Natural killer cell (primary cell): ENCODE data around the gene ESR1. TPM values are rescaled to one million over a fixed set of nuclear protein-coding genes. Genes with fewer than 3 reads are reported as not detected.

Source experiments
- ATAC-seq, 3 donors: fragments of 150-1000 bp in 2 of 3; fragments of 200-7000 bp in 1 of 3; cut with Tn5 transposase; 1 replicate in 1 of 3; 2 replicates in 2 of 3; pipeline ENCODE4 v1.10.0; 2021; ENCODE audit warnings: mild to moderate bottlenecking in 2 of 3, moderate library complexity in 2 of 3
- DNase-seq, 2 donors: peaks; one replicate each; pipeline versions ENCODE4 v3.0.0 to v3.0.0-alpha.2; 2013 to 2021; ENCODE audit warnings: mixed read lengths in 1 of 2
- H3K27ac ChIP-seq: one replicate; pipeline ENCODE4 v1.5.1; 2013; ENCODE audit warnings: mild to moderate bottlenecking, low read length
- H3K27me3 ChIP-seq: one replicate; pipeline ENCODE4 v1.6.1; 2013; ENCODE audit warnings: low read length; ENCODE audit not compliant: control insufficient read depth, insufficient read depth
- H3K36me3 ChIP-seq: one replicate; pipeline ENCODE4 v1.6.1; 2013; ENCODE audit warnings: low read length; ENCODE audit not compliant: control insufficient read depth, insufficient read depth
- H3K4me1 ChIP-seq: one replicate; pipeline ENCODE4 v1.6.1; 2013; ENCODE audit warnings: low read length; ENCODE audit not compliant: control insufficient read depth, insufficient read depth
- H3K4me3 ChIP-seq: one replicate; pipeline ENCODE4 v1.5.1; 2013; ENCODE audit warnings: low read length
- H3K9me3 ChIP-seq: one replicate; pipeline ENCODE4 v1.6.1; 2013; ENCODE audit warnings: low read length; ENCODE audit not compliant: control insufficient read depth, insufficient read depth
- H3K27ac Mint-ChIP-seq, 2 donors: one replicate each; pipeline ENCODE4 v1.8.0; 2022; ENCODE audit warnings: mild to moderate bottlenecking in 2 of 2, mixed read lengths in 2 of 2, moderate library complexity in 1 of 2
- H3K27me3 Mint-ChIP-seq, 2 donors: one replicate each; pipeline ENCODE4 v1.8.0; 2022; ENCODE audit warnings: low read depth in 2 of 2, mixed read lengths in 2 of 2
- H3K36me3 Mint-ChIP-seq: one replicate; pipeline ENCODE4 v1.8.0; 2022; ENCODE audit warnings: mixed read lengths
- H3K4me1 Mint-ChIP-seq, 2 donors: one replicate each; pipeline ENCODE4 v1.8.0; 2022; ENCODE audit warnings: mixed read lengths in 2 of 2
- H3K4me3 Mint-ChIP-seq: one replicate; pipeline ENCODE4 v1.8.0; 2022; ENCODE audit warnings: mild to moderate bottlenecking, moderate library complexity, mixed read lengths
- H3K9me3 Mint-ChIP-seq, 2 donors: one replicate each; pipeline ENCODE4 v1.8.0; 2022; ENCODE audit warnings: mixed read lengths in 2 of 2
- CTCF ChIP-seq: fragments of 200-600 bp; IDR thresholded peaks from one replicate; pipeline ENCODE4 v1.8.0; 2022; ENCODE audit warnings: antibody characterized with exemption
- WGBS: methylation state at CpG from one replicate; pipeline ENCODE4 v1.1.7; 2013; ENCODE audit warnings: missing lambda C conversion rate; ENCODE audit not compliant: insufficient coverage; 5-methylcytosine and 5-hydroxymethylcytosine counted together
- intact Hi-C: fragments of 100-400 bp; cut with micrococcal nuclease; formaldehyde crosslinking; loops from one replicate; pipeline ENCODE4 v1.14.2; 2022
- total RNA-seq, 4 donors: library from RNA; stranded (reverse); fragments of 120-200 nt in 1 of 4; gene quantifications; one replicate each; pipeline versions ENCODE4 v1.2.3 to v1.2.4, GENCODE V29; 2013 to 2022

Gene ESR1
- total RNA-seq, 3 donors from 2014 or later (not counting 1 experiment from before 2014, with no cell fraction given) = 0.11 to 0.64 (median 0.60) TPM

DNA sequence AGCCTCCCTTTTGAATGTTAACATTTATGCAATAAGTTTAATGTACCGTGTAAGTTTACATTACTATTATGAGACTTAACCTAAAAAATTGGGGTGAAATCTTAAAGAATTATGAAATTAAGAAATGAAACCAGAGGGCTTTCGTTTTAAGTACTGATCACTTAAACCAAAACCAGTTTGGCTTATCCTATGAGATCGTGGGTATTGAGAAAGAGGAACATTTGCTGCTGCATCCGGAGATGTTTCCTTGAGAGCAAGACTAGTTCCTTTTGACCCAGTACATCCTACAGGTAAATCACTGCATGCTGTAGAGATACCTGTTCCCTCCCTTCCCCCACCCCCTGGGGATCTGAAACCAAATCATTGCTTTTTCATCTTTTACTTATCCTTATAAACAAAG is 201.3 kb downstream of the ESR1 start:
- no peak overlapping the region for H3K4me3 ChIP-seq
- no peaks in the 10 kb centered on the region for H3K27me3 ChIP-seq
- Mint-ChIP-seq H3K27ac (no peak overlapping the region), H3K27me3 (peaks cover 10% of the 10 kb centered on the region in 2 donors), H3K9me3 (no peaks in the 10 kb centered on the region), H3K36me3 (no peaks in the 10 kb centered on the region), H3K4me1 (no peaks in the 10 kb centered on the region), H3K4me3 (no peak overlapping the region)
- TF ChIP-seq CTCF = no peak
- no peak overlapping the region for H3K27ac ChIP-seq
- DNase-seq (no peak), ATAC-seq (no peak)
- 58% methylated on average over 3 of the region's 4 CpGs for WGBS
- H3K4me1 ChIP-seq = no peaks in the 10 kb centered on the region
- no peaks in the 10 kb centered on the region for H3K36me3 ChIP-seq
- no peaks in the 10 kb centered on the region for H3K9me3 ChIP-seq
- intact Hi-C loops = no loop called here

DNA sequence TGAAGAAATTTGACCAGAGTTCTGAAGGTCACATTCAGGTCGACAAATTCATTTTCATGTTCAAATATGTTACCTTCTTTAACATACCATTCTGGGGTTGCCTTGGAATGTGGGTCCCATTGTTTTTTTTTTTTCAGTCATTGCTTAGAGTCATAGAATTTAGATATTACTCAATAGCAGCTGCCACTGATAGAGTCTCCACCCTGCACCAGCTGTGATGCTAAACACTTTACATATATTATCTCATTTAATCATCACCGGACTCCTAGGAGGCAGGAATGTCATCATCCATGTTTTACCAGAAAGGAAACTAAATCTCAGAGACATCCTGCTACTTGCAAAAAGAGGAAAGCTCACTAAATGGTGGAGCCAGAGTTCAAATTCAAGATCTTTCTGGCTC is 204.7 kb downstream of the ESR1 start:
- Histone ChIP-seq H3K27ac (no peak overlapping the region), H3K9me3 (no peaks in the 10 kb centered on the region), H3K4me3 (no peak overlapping the region), H3K36me3 (no peaks in the 10 kb centered on the region), H3K27me3 (no peaks in the 10 kb centered on the region), H3K4me1 (no peaks in the 10 kb centered on the region)
- Mint-ChIP-seq H3K9me3 (peaks cover 3 to 5% of the 10 kb centered on the region in 2 donors), H3K36me3 (no peaks in the 10 kb centered on the region), H3K27me3 (peaks cover 10% of the 10 kb centered on the region in 2 donors), H3K4me1 (no peaks in the 10 kb centered on the region), H3K4me3 (no peak overlapping the region), H3K27ac (no peak overlapping the region)
- intact Hi-C loops = no loop called here
- ATAC-seq (no peak), DNase-seq (no peak)
- 88% methylated on average over 1 of the region's 2 CpGs for WGBS
- TF ChIP-seq CTCF = no peak

DNA sequence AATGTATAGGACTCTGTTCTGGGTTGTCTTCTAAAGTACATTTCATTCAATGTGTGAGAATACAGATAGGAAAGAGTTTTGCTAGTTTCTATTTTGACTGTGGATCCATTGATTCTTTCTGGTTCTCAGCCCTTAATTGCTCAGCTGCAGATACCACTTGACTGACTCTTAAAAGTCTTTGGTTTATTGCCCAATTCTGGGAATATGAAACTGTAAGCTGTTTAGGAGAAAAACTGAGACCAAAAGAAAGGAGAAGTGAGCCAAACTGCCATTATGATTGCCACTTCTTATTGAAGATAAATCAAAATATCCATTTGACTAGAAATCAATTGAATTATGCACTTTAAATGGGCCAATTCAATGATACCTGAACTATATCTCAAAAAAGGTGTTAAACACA is 211.4 kb downstream of the ESR1 start:
- intact Hi-C loops = no loop called here
- DNase-seq (no peak), ATAC-seq (no peak)
- Mint-ChIP-seq H3K4me3 (no peak overlapping the region), H3K4me1 (no peaks in the 10 kb centered on the region), H3K36me3 (no peaks in the 10 kb centered on the region), H3K9me3 (peaks cover 6 to 7% of the 10 kb centered on the region in 2 donors), H3K27ac (no peak overlapping the region), H3K27me3 (peaks cover 0 to 11% of the 10 kb centered on the region in 2 donors)
- TF ChIP-seq CTCF = no peak
- Histone ChIP-seq H3K4me1 (no peaks in the 10 kb centered on the region), H3K27ac (no peak overlapping the region), H3K9me3 (no peaks in the 10 kb centered on the region), H3K27me3 (no peaks in the 10 kb centered on the region), H3K4me3 (no peak overlapping the region), H3K36me3 (no peaks in the 10 kb centered on the region)

GRCh38 chr6:152022303-152022702 is 214.8 kb downstream of the ESR1 start:
- DNase-seq = no peak
- Mint-ChIP-seq H3K36me3 (no peaks in the 10 kb centered on the region), H3K4me1 (no peaks in the 10 kb centered on the region), H3K9me3 (peaks cover 2 to 3% of the 10 kb centered on the region in 2 donors), H3K27me3 (peaks cover 0 to 6% of the 10 kb centered on the region in 2 donors), H3K27ac (no peak overlapping the region), H3K4me3 (no peak overlapping the region)
- Histone ChIP-seq H3K36me3 (no peaks in the 10 kb centered on the region), H3K9me3 (no peaks in the 10 kb centered on the region), H3K4me1 (no peaks in the 10 kb centered on the region), H3K27ac (no peak overlapping the region), H3K27me3 (no peaks in the 10 kb centered on the region), H3K4me3 (no peak overlapping the region)
- 94% methylated on average over 4 of the region's 4 CpGs for WGBS
- ATAC-seq = no peak
- intact Hi-C loops = no loop called here
- TF ChIP-seq CTCF = no peak
